H9 (cell line): ENCODE results near the gene RNF217. TPM values are rescaled to one million over a fixed set of nuclear protein-coding genes. Genes with fewer than 3 reads are reported as not detected.

Experiments used
- DNase-seq: peaks from one replicate; pipeline ENCODE4 v3.0.0-alpha.2; 2017
- H2AFZ ChIP-seq: one replicate; pipeline ENCODE4 v1.6.1; 2013; ENCODE audit warnings: mild to moderate bottlenecking, low read length, control low read depth, moderate library complexity
- H2AK5ac ChIP-seq: 2 replicates; pipeline ENCODE4 v1.6.1; 2013; ENCODE audit warnings: low read length, control low read depth, mixed read lengths; ENCODE audit not compliant: insufficient read length
- H2BK120ac ChIP-seq: one replicate; pipeline ENCODE4 v1.6.1; 2013; ENCODE audit warnings: low read depth, mild to moderate bottlenecking, low read length, control low read depth, inconsistent platforms; ENCODE audit not compliant: poor library complexity, severe bottlenecking
- H2BK12ac ChIP-seq: 2 replicates; pipeline ENCODE4 v1.6.1; 2013; ENCODE audit warnings: low read length, control low read depth, mixed read lengths, low read depth; ENCODE audit not compliant: insufficient read length
- H2BK15ac ChIP-seq: 2 replicates; pipeline ENCODE4 v1.6.1; 2013; ENCODE audit warnings: low read depth, low read length, control low read depth
- H2BK20ac ChIP-seq: one replicate; pipeline ENCODE4 v1.6.1; 2013; ENCODE audit warnings: low read depth, mild to moderate bottlenecking, low read length, control low read depth, inconsistent platforms; ENCODE audit not compliant: poor library complexity, severe bottlenecking
- H2BK5ac ChIP-seq: 2 replicates; pipeline ENCODE4 v1.6.1; 2013; ENCODE audit warnings: low read length, control low read depth, mixed read lengths; ENCODE audit not compliant: insufficient read length
- H3K14ac ChIP-seq: 2 replicates; pipeline ENCODE4 v1.6.1; 2013; ENCODE audit warnings: low read length, control low read depth; ENCODE audit not compliant: insufficient read depth
- H3K18ac ChIP-seq: 2 replicates; pipeline ENCODE4 v1.6.1; 2013; ENCODE audit warnings: low read depth, mild to moderate bottlenecking, mixed read lengths, low read length, control low read depth; ENCODE audit not compliant: insufficient read length
- H3K23ac ChIP-seq: 2 replicates; pipeline ENCODE4 v1.6.1; 2013; ENCODE audit warnings: low read length, control low read depth, mixed read lengths, low read depth; ENCODE audit not compliant: insufficient read length
- H3K23me2 ChIP-seq: 2 replicates; pipeline ENCODE4 v1.6.1; 2013; ENCODE audit warnings: low read depth, mild to moderate bottlenecking, mixed read lengths, low read length, control low read depth; ENCODE audit not compliant: insufficient read length, poor library complexity, severe bottlenecking
- H3K27ac ChIP-seq: 2 replicates; pipeline ENCODE4 v1.5.1; 2013; ENCODE audit warnings: low read length, control low read depth, mixed read lengths, low read depth; ENCODE audit not compliant: insufficient read length
- H3K27me3 ChIP-seq: 2 replicates; pipeline ENCODE4 v1.6.1; 2013; ENCODE audit warnings: low read length, control low read depth, inconsistent platforms; ENCODE audit not compliant: insufficient read depth
- H3K4ac ChIP-seq: 2 replicates; pipeline ENCODE4 v1.6.1; 2013; ENCODE audit warnings: low read depth, mild to moderate bottlenecking, control low read depth, inconsistent platforms, low read length, moderate library complexity
- H3K4me1 ChIP-seq: 2 replicates; pipeline ENCODE4 v1.6.1; 2013; ENCODE audit warnings: low read length, control low read depth, inconsistent platforms; ENCODE audit not compliant: insufficient read depth
- H3K4me2 ChIP-seq: 2 replicates; pipeline ENCODE4 v1.6.1; 2013; ENCODE audit warnings: low read length, control low read depth, mixed read lengths; ENCODE audit not compliant: insufficient read length, insufficient read depth
- H3K56ac ChIP-seq: 2 replicates; pipeline ENCODE4 v1.6.1; 2013; ENCODE audit warnings: low read depth, mild to moderate bottlenecking, mixed read lengths, low read length, control low read depth; ENCODE audit not compliant: insufficient read length
- H3K79me1 ChIP-seq: 2 replicates; pipeline ENCODE4 v1.6.1; 2013; ENCODE audit warnings: low read depth, mild to moderate bottlenecking, moderate library complexity, low read length, control low read depth, inconsistent platforms; ENCODE audit not compliant: insufficient read depth, poor library complexity, severe bottlenecking
- H3K79me2 ChIP-seq: 2 replicates; pipeline ENCODE4 v1.6.1; 2013; ENCODE audit warnings: low read length, control low read depth, inconsistent platforms; ENCODE audit not compliant: insufficient read depth
- H3K9ac ChIP-seq: 2 replicates; pipeline ENCODE4 v1.6.1; 2013; ENCODE audit warnings: low read length, control low read depth, mixed read lengths; ENCODE audit not compliant: insufficient read length; ENCODE audit errors: extremely low read depth
- H3K9me3 ChIP-seq: one replicate; pipeline ENCODE4 v1.6.1; 2013; ENCODE audit warnings: low read depth, low read length, inconsistent platforms; ENCODE audit not compliant: control insufficient read depth
- H3T11ph ChIP-seq: one replicate; pipeline ENCODE4 v1.6.1; 2013; ENCODE audit warnings: mild to moderate bottlenecking, low read length, control low read depth, inconsistent platforms
- H4K20me1 ChIP-seq: one replicate; pipeline ENCODE4 v1.6.1; 2013; ENCODE audit not compliant: control insufficient read depth, insufficient read length, insufficient read depth
- H4K5ac ChIP-seq: 2 replicates; pipeline ENCODE4 v1.6.1; 2013; ENCODE audit warnings: low read depth, mild to moderate bottlenecking, mixed read lengths, low read length, control low read depth; ENCODE audit not compliant: insufficient read length
- H4K8ac ChIP-seq: replicated peaks from 2 replicates; pipeline ENCODE4 v1.6.1; 2013; ENCODE audit warnings: low read length, control low read depth, mixed read lengths, low read depth; ENCODE audit not compliant: insufficient read length
- H4K91ac ChIP-seq: 2 replicates; pipeline ENCODE4 v1.6.1; 2013; ENCODE audit warnings: low read depth, mild to moderate bottlenecking, moderate library complexity, mixed read lengths, low read length, control low read depth; ENCODE audit not compliant: insufficient read length
- H3K27ac Mint-ChIP-seq, 3 experiments: 2 replicates in 2 of 3; 3 replicates in 1 of 3; pipeline ENCODE4 v1.8.0; 2020 to 2021; ENCODE audit warnings: mixed read lengths in 3 of 3, mild to moderate bottlenecking in 1 of 3, moderate library complexity in 1 of 3
- H3K27me3 Mint-ChIP-seq: 2 replicates; pipeline ENCODE4 v1.8.0; 2021; ENCODE audit warnings: low read depth, mild to moderate bottlenecking, moderate library complexity, mixed read lengths
- H3K36me3 Mint-ChIP-seq, 3 experiments: 2 replicates in 2 of 3; 3 replicates in 1 of 3; pipeline ENCODE4 v1.8.0; 2020 to 2021; ENCODE audit warnings: low read depth in 3 of 3, mixed read lengths in 3 of 3; ENCODE audit not compliant: insufficient read depth in 1 of 3
- H3K4me1 Mint-ChIP-seq, 2 experiments: 2 replicates each; pipeline ENCODE4 v1.8.0; 2020; ENCODE audit warnings: mixed read lengths in 2 of 2
- H3K4me3 Mint-ChIP-seq, 2 experiments: 2 replicates in 1 of 2; 3 replicates in 1 of 2; pipeline ENCODE4 v1.8.0; 2020 to 2021; ENCODE audit warnings: mild to moderate bottlenecking in 2 of 2, mixed read lengths in 2 of 2, moderate library complexity in 1 of 2
- H3K9me3 Mint-ChIP-seq, 2 experiments: 2 replicates in 1 of 2; 3 replicates in 1 of 2; pipeline ENCODE4 v1.8.0; 2020; ENCODE audit warnings: mild to moderate bottlenecking in 2 of 2, mixed read lengths in 2 of 2, moderate library complexity in 1 of 2
- WGBS: extraction: QIAGEN DNeasy Blood & Tissue Kit; methylation state at CpG from one replicate; pipeline ENCODE4 v1.1.7; 2013; ENCODE audit warnings: missing lambda C conversion rate, low lambda C conversion rate, mixed read lengths; ENCODE audit not compliant: insufficient read length; ENCODE audit errors: extremely low coverage; 5-methylcytosine and 5-hydroxymethylcytosine counted together
- total RNA-seq: library from RNA; stranded (reverse); gene quantifications from 2 replicates; pipeline ENCODE4 v1.2.1, GENCODE V29; 2021
- TF ChIP-seq, protein P1 (sequence below): fragments of 200-600 bp; sonication (generic); conservative IDR thresholded peaks from 3 replicates; pipeline ENCODE4 v1.8.0; 2021; ENCODE audit warnings: antibody characterized with exemption, mild to moderate bottlenecking

The RNF217 gene
- total RNA-seq, 1 experiment from 2014 or later, result 9.6 TPM

DNA sequence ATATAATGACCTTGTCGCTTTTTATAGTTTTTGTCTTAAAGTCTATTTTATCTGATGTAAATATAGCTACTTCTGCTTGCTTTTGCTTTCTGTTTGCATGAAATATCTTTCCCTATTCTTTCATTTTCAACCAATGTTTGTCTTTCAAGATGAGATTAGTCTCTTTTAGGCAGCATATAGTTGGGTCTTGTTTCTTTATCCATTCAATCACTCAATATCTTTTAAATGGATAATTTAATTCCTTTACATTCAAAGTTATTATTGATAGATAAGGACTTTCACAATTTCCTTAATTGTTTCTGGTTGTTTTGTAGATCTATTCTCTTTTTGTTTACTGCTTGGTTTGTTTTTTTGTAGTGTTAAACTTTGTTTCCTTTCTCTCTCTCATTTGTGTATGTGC, 147.8 kb downstream of the RNF217 start:
- no peak overlapping the region for H2BK15ac ChIP-seq
- H4K5ac ChIP-seq, result no peak overlapping the region
- H2BK5ac ChIP-seq, result no peak overlapping the region
- no peaks in the 10 kb centered on the region for H3K4me1 ChIP-seq
- no peaks in the 10 kb centered on the region for H3K9me3 ChIP-seq
- Mint-ChIP-seq H3K4me3 (no peak overlapping the region), H3K27ac (no peak overlapping the region), H3K27me3 (no peaks in the 10 kb centered on the region), H3K36me3 (peaks cover 8 to 35% (median 13%) of the 10 kb centered on the region in 3 experiments), H3K9me3 (peaks cover 27 to 37% of the 10 kb centered on the region in 2 experiments), H3K4me1 (peaks cover 0 to 3% of the 10 kb centered on the region in 2 experiments; a peak in 2 of 4 replicates)
- no peaks in the 10 kb centered on the region for H4K20me1 ChIP-seq
- no peak overlapping the region for H3K27ac ChIP-seq
- no peak overlapping the region for H3K4ac ChIP-seq
- no peaks in the 10 kb centered on the region for H3K23me2 ChIP-seq
- H4K91ac ChIP-seq, result no peak overlapping the region
- H2BK12ac ChIP-seq, result no peak overlapping the region
- H3K79me2 ChIP-seq, result no peaks in the 10 kb centered on the region
- no peak overlapping the region for H4K8ac ChIP-seq
- no peak overlapping the region for H3K14ac ChIP-seq
- H2AK5ac ChIP-seq, result no peak overlapping the region
- H3K79me1 ChIP-seq, result no peaks in the 10 kb centered on the region
- no peak overlapping the region for H2AFZ ChIP-seq
- TF ChIP-seq, protein P1, sequence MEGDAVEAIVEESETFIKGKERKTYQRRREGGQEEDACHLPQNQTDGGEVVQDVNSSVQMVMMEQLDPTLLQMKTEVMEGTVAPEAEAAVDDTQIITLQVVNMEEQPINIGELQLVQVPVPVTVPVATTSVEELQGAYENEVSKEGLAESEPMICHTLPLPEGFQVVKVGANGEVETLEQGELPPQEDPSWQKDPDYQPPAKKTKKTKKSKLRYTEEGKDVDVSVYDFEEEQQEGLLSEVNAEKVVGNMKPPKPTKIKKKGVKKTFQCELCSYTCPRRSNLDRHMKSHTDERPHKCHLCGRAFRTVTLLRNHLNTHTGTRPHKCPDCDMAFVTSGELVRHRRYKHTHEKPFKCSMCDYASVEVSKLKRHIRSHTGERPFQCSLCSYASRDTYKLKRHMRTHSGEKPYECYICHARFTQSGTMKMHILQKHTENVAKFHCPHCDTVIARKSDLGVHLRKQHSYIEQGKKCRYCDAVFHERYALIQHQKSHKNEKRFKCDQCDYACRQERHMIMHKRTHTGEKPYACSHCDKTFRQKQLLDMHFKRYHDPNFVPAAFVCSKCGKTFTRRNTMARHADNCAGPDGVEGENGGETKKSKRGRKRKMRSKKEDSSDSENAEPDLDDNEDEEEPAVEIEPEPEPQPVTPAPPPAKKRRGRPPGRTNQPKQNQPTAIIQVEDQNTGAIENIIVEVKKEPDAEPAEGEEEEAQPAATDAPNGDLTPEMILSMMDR, result no peak
- no peak overlapping the region for H3T11ph ChIP-seq
- no peaks in the 10 kb centered on the region for H3K27me3 ChIP-seq
- H3K9ac ChIP-seq, result no peak overlapping the region
- no peak overlapping the region for H2BK20ac ChIP-seq
- no peak overlapping the region for H2BK120ac ChIP-seq
- no CpG with 5 or more reads among the region's 1 CpG for WGBS
- DNase-seq, result no peak
- no peak overlapping the region for H3K18ac ChIP-seq
- H3K23ac ChIP-seq, result no peak overlapping the region
- H3K56ac ChIP-seq, result no peak overlapping the region
- no peak overlapping the region for H3K4me2 ChIP-seq
